ENCODE measurements around the gene KRTAP1-3. TPM values are rescaled to one million over a fixed set of nuclear protein-coding genes. Genes with fewer than 3 reads are reported as not detected.
"Not testable (repeated sequence)": the region's sequence is repeated elsewhere in the genome, so short reads cannot be mapped to it uniquely, and the experiment has no call there.

Gene KRTAP1-3
- total RNA-seq, 4 donors from 2014 or later, result not detected

- peaks cover 0 to 7% (median 0%) of the 10 kb centered on the region in 4 donors for H3K27me3 ChIP-seq
- no peaks in the 10 kb centered on the region for H3K36me3 ChIP-seq
- intact Hi-C loops (cut with DNase I), result no loop called here
- no peaks in the 10 kb centered on the region for H3K9me3 ChIP-seq
- no peaks in the 10 kb centered on the region for H3K4me1 ChIP-seq
- WGBS, result 65% methylated on average over 5 of the region's 5 CpGs
- no peak overlapping the region for H3K27ac ChIP-seq (replicated peaks in 1 of 4)
- no peak overlapping the region for H3K4me3 ChIP-seq
- DNase-seq (ENCODE audit: extremely low spot score), result no peak
- TF ChIP-seq POLR2A (IDR thresholded peaks at IDR 0.05; ENCODE audit: low read depth) (no peak), POLR2AphosphoS5 (IDR thresholded peaks at IDR 0.05) (no peak), EP300 (IDR thresholded peaks at IDR 0.05) (no peak)
- TF ChIP-seq, protein P1, sequence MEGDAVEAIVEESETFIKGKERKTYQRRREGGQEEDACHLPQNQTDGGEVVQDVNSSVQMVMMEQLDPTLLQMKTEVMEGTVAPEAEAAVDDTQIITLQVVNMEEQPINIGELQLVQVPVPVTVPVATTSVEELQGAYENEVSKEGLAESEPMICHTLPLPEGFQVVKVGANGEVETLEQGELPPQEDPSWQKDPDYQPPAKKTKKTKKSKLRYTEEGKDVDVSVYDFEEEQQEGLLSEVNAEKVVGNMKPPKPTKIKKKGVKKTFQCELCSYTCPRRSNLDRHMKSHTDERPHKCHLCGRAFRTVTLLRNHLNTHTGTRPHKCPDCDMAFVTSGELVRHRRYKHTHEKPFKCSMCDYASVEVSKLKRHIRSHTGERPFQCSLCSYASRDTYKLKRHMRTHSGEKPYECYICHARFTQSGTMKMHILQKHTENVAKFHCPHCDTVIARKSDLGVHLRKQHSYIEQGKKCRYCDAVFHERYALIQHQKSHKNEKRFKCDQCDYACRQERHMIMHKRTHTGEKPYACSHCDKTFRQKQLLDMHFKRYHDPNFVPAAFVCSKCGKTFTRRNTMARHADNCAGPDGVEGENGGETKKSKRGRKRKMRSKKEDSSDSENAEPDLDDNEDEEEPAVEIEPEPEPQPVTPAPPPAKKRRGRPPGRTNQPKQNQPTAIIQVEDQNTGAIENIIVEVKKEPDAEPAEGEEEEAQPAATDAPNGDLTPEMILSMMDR (IDR thresholded peaks at IDR 0.05), result no peak
Observed at GRCh38 chr17:41002814-41003213, 31.9 kb downstream of the KRTAP1-3 start.

GRCh38 chr17:41001795-41002194, 32.9 kb downstream of the KRTAP1-3 start:
- 85% methylated on average over 4 of the region's 4 CpGs for WGBS
- no peaks in the 10 kb centered on the region for H3K4me1 ChIP-seq
- no peak overlapping the region for H3K27ac ChIP-seq (replicated peaks in 1 of 4)
- peaks cover 0 to 12% (median 0%) of the 10 kb centered on the region in 4 donors for H3K27me3 ChIP-seq
- H3K36me3 ChIP-seq, result no peaks in the 10 kb centered on the region
- TF ChIP-seq POLR2AphosphoS5 (IDR thresholded peaks at IDR 0.05), result no peak
- TF ChIP-seq, protein P1 (IDR thresholded peaks at IDR 0.05), result no peak
- no peak for TF ChIP-seq EP300 (IDR thresholded peaks at IDR 0.05)
- no peak for TF ChIP-seq POLR2A (IDR thresholded peaks at IDR 0.05; ENCODE audit: low read depth)
- H3K9me3 ChIP-seq, result no peaks in the 10 kb centered on the region
- intact Hi-C loops (cut with DNase I), result no loop called here
- no peak for DNase-seq (ENCODE audit: extremely low spot score)
- no peak overlapping the region for H3K4me3 ChIP-seq

GRCh38 chr17:40999563-40999962, 35.1 kb downstream of the KRTAP1-3 start, which contains the start of gene KRTAP3-2:
TSS of gene KRTAP3-2 (minus strand) at chr17:40999906. CDS start at chr17:40999853, 53 bp downstream.
- H3K27ac ChIP-seq (replicated peaks in 1 of 4); H3K4me3 ChIP-seq; H3K4me1 ChIP-seq; intact Hi-C loops (cut with DNase I); H3K36me3 ChIP-seq; DNase-seq (ENCODE audit: extremely low spot score); H3K9me3 ChIP-seq: not testable (repeated sequence)
- 90% methylated on average over 4 of the region's 6 CpGs for WGBS
- peaks cover 0 to 12% (median 0%) of the 10 kb centered on the region in 4 donors for H3K27me3 ChIP-seq

DNA sequence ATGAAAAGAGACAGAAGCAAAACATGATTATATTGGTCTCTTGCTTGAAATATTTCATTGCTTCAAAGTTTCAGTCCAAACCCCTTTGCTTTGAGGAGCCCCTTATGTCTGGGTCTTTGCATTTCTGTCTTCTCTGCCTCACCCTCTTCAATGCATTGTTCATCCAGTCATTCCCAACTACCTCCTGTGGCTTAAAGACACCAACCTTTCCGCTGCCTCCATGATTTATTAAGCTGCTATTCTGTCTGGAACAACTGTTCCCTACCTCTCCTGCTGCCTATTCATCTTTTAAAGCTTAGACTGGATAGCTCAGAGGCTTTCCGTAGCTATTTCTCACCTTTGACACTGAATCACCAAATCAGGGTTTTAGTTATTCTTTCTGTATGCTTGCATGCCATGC, 37.3 kb downstream of the KRTAP1-3 start:
- no peak overlapping the region for H3K4me3 ChIP-seq
- 64% methylated on average over 2 of the region's 2 CpGs for WGBS
- intact Hi-C loops (cut with DNase I), result no loop called here
- H3K36me3 ChIP-seq, result no peaks in the 10 kb centered on the region
- no peaks in the 10 kb centered on the region for H3K4me1 ChIP-seq
- H3K9me3 ChIP-seq, result no peaks in the 10 kb centered on the region
- no peak for DNase-seq (ENCODE audit: extremely low spot score)
- no peak overlapping the region for H3K27ac ChIP-seq (replicated peaks in 1 of 4)
- H3K27me3 ChIP-seq, result peaks cover 0 to 12% (median 0%) of the 10 kb centered on the region in 4 donors
- TF ChIP-seq EP300 (IDR thresholded peaks at IDR 0.05) (no peak), POLR2AphosphoS5 (IDR thresholded peaks at IDR 0.05) (no peak), POLR2A (IDR thresholded peaks at IDR 0.05; ENCODE audit: low read depth) (no peak)
- TF ChIP-seq, protein P1 (IDR thresholded peaks at IDR 0.05), result no peak

- H3K4me1 ChIP-seq, result no peaks in the 10 kb centered on the region
- TF ChIP-seq POLR2AphosphoS5 (IDR thresholded peaks at IDR 0.05) (no peak), EP300 (IDR thresholded peaks at IDR 0.05) (no peak), POLR2A (IDR thresholded peaks at IDR 0.05; ENCODE audit: low read depth) (no peak)
- TF ChIP-seq, protein P1 (IDR thresholded peaks at IDR 0.05), result no peak
- peaks cover 0 to 12% (median 0%) of the 10 kb centered on the region in 4 donors for H3K27me3 ChIP-seq
- H3K36me3 ChIP-seq, result no peaks in the 10 kb centered on the region
- H3K9me3 ChIP-seq, result no peaks in the 10 kb centered on the region
- no peak overlapping the region for H3K27ac ChIP-seq (replicated peaks in 1 of 4)
- 56% methylated on average over 4 of the region's 4 CpGs for WGBS
- DNase-seq (ENCODE audit: extremely low spot score), result no peak
- intact Hi-C loops (cut with DNase I), result no loop called here
- no peak overlapping the region for H3K4me3 ChIP-seq
Observed at GRCh38 chr17:40996829-40997228, 37.8 kb downstream of the KRTAP1-3 start.

Measured in esophagus muscularis mucosa (tissue), 4 donors.